ENCODE data around the gene USP48.

The USP48 gene

DNA sequence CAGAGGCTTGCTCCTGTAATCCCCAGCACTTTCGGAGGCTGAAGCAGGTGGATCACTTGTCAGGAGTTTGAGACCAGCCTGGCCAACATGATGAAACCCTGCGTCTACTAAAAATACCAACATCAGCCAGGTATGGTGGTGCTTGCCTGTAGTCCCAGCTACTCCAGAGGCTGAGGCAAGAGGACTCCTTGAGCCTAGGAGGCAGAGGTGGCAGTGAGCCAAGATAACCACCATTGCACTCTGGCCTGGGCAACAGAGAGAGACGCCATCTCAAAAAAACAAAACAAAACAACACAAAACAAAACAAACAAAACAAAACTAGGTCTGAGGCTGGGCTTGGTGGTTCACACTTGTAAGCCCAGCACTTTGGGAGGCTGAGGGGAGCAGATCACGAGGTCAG, 75.1 kb downstream of the USP48 start:
- no peak for DNase-seq
- Histone ChIP-seq H3K27ac (no peak overlapping the region), H3K36me3 (replicated peaks) (peaks cover 30% of the 10 kb centered on the region), H3K4me3 (ENCODE audit: low read depth, low read length) (no peak overlapping the region), H3K27me3 (replicated peaks) (no peaks in the 10 kb centered on the region)
- TF ChIP-seq, protein P1, sequence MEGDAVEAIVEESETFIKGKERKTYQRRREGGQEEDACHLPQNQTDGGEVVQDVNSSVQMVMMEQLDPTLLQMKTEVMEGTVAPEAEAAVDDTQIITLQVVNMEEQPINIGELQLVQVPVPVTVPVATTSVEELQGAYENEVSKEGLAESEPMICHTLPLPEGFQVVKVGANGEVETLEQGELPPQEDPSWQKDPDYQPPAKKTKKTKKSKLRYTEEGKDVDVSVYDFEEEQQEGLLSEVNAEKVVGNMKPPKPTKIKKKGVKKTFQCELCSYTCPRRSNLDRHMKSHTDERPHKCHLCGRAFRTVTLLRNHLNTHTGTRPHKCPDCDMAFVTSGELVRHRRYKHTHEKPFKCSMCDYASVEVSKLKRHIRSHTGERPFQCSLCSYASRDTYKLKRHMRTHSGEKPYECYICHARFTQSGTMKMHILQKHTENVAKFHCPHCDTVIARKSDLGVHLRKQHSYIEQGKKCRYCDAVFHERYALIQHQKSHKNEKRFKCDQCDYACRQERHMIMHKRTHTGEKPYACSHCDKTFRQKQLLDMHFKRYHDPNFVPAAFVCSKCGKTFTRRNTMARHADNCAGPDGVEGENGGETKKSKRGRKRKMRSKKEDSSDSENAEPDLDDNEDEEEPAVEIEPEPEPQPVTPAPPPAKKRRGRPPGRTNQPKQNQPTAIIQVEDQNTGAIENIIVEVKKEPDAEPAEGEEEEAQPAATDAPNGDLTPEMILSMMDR (IDR thresholded peaks at IDR 0.05; ENCODE audit: low read depth, low read length, missing control alignments): no peak
- in situ Hi-C loops (cut with HindIII; ENCODE audit: low pct_ligation_motif_present, low sequenced_read_pairs): no loop called here

DNA sequence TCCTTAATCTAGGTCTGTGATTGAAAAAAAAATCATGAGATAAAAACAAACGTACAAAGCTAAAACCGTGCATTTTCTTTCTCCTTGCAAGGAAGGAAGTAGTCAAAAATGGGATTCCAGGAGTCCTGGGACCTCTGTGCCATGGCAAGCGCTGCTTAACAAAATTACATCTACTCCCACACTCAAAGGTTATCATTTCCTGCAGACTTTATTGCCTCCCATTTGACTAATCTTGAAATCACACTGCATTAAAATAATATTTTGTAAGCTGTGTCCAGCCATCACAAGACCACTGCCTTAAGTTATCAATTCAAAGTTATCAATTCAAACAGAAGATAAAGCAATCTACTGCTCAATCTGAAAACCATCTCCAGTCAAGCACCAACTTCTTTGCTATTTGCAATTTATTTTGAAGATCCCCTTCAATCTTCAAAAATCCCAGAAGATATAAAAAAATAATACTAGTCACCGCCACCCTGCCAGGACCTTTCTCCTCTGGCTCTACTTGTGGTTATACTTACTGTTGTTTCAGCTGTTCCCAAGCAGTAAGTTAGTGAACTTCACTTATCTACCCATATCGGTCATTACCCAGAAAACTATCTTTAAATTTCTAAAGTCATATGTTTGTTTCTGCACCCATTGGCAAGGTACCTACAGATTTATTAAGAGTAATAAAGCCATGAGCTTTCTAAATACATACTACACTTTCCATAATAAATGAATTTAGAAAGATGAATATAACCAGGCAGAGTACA, 75.7 kb downstream of the USP48 start:
- in situ Hi-C loops (cut with HindIII; ENCODE audit: low pct_ligation_motif_present, low sequenced_read_pairs): no loop called here

DNA sequence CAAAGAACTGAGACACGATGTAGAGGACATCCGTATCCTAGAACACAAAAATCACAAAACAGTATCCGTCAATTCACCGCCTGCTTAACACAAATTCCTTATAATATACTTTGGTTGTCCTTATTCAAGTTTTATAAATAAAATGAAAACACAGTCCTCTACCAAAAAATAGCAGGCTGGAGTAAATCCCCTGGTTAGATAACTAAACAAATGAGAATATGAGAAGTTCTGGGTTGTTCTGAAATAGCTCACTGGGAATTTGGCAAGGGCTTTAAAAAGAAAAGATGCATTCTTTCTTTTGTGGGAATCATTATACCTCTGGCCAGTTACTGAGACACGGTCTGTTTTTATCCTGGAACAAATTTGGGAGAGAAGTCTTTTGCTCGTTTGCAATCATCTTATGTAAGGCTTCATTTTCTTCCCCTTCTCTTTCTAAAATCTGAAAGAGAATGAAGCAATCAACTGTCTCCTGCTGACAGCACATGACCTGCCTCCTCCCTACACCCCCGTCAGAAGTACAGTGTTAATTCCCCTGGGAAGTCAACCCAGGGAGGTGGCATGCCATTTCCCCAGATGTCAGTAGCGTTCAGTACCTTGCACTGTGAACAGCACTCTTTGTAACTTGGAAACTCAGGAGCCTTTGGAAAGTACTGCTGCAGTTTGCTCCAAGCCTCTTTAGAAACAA, 76.7 kb downstream of the USP48 start:
- in situ Hi-C loops (cut with HindIII; ENCODE audit: low pct_ligation_motif_present, low sequenced_read_pairs): no loop called here
- no peak overlapping the region for H3K4me3 ChIP-seq (ENCODE audit: low read depth, low read length)
- peak; percentile 29 for DNase-seq
- TF ChIP-seq, protein P1 (IDR thresholded peaks at IDR 0.05; ENCODE audit: low read depth, low read length, missing control alignments): no peak
- peaks cover 31% of the 10 kb centered on the region for H3K36me3 ChIP-seq (replicated peaks)
- no peak overlapping the region for H3K27ac ChIP-seq
- H3K27me3 ChIP-seq (replicated peaks): no peaks in the 10 kb centered on the region

More for the DNA sequence above, 75.7 kb downstream of the USP48 start:
- peak; percentile 39 for DNase-seq
- no peaks in the 10 kb centered on the region for H3K27me3 ChIP-seq (replicated peaks)
- no peak overlapping the region for H3K27ac ChIP-seq
- no peak overlapping the region for H3K4me3 ChIP-seq (ENCODE audit: low read depth, low read length)
- peaks cover 35% of the 10 kb centered on the region for H3K36me3 ChIP-seq (replicated peaks)
- TF ChIP-seq, protein P1 (IDR thresholded peaks at IDR 0.05; ENCODE audit: low read depth, low read length, missing control alignments): no peak

GRCh38 chr1:21705303-21705980, 77.5 kb downstream of the USP48 start:
- H3K36me3 ChIP-seq (replicated peaks): peaks cover 29% of the 10 kb centered on the region
- H3K27ac ChIP-seq: no peak overlapping the region
- DNase-seq: no peak
- no peak overlapping the region for H3K4me3 ChIP-seq (ENCODE audit: low read depth, low read length)
- TF ChIP-seq, protein P1 (IDR thresholded peaks at IDR 0.05; ENCODE audit: low read depth, low read length, missing control alignments): no peak
- no peaks in the 10 kb centered on the region for H3K27me3 ChIP-seq (replicated peaks)
- in situ Hi-C loops (cut with HindIII; ENCODE audit: low pct_ligation_motif_present, low sequenced_read_pairs): no loop called here

DNA sequence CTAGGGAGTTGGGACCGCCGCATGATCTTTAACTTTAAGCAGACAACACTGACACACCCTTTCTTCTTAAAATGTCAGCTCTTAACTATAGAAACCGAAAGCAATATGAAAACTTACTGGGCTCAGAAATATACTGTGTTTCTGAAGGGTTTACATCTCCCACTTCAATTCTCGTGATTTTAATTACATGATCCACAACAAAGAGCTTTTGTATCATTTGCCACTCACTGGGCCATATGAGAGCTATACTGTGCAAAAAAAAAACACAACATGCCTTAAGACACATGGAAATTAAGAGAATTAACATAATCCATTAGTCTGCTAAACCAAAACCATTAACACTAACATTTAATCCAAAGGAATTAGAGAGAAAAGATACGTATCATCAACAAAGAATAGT, 78.8 kb downstream of the USP48 start:
- TF ChIP-seq, protein P1 (IDR thresholded peaks at IDR 0.05; ENCODE audit: low read depth, low read length, missing control alignments): no peak
- no peak overlapping the region for H3K4me3 ChIP-seq (ENCODE audit: low read depth, low read length)
- no peaks in the 10 kb centered on the region for H3K27me3 ChIP-seq (replicated peaks)
- in situ Hi-C loops (cut with HindIII; ENCODE audit: low pct_ligation_motif_present, low sequenced_read_pairs): no loop called here
- peak overlapping the region; percentile 63 for H3K27ac ChIP-seq
- peaks cover 34% of the 10 kb centered on the region for H3K36me3 ChIP-seq (replicated peaks)
- DNase-seq: no peak
